ENCODE measurements around the gene SLC4A2.

DNA sequence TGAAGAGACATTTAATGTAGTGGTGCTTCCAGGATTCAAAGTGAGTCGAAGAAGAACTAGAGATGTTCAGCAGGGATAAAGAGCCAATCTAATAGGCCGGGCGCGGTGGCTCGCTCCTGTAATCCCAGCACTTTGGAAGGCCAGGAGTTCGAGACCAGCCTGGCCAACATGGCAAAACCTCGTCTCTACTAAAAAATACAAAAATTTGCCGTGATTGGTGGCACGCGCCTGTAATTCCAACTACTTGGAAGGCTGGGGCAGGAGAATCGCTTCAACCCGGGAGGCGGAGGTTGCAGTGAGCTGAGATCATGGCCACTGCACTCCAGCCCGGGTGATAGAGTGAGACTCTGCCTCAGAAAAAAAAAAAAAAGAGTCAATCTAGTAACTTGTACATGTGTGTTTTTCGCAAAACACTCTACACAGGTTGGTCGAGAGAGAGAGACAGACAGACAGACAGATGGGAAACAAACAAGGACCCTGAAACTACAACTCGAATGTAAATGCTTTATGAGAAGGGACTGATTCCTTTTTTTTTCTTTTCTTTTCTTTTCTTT, 30.4 kb upstream of the SLC4A2 start:
- TF ChIP-seq CTCF (IDR thresholded peaks at IDR 0.05; ENCODE audit: poor library complexity) (no peak), EZH2 (IDR thresholded peaks at IDR 0.05; ENCODE audit: borderline replicate concordance) (no peak), EZH2phosphoT487 (IDR thresholded peaks at IDR 0.05; ENCODE audit: low read depth, severe bottlenecking, unreplicated experiment) (no peak)

All from hepatocyte (in vitro differentiated cells).